ENCODE measurements around the gene ATP8B1. TPM values are rescaled to one million over a fixed set of nuclear protein-coding genes. Genes with fewer than 3 reads are reported as not detected.

The ATP8B1 gene
- total RNA-seq, 1 donor from 2014 or later, result 0.15 TPM

DNA sequence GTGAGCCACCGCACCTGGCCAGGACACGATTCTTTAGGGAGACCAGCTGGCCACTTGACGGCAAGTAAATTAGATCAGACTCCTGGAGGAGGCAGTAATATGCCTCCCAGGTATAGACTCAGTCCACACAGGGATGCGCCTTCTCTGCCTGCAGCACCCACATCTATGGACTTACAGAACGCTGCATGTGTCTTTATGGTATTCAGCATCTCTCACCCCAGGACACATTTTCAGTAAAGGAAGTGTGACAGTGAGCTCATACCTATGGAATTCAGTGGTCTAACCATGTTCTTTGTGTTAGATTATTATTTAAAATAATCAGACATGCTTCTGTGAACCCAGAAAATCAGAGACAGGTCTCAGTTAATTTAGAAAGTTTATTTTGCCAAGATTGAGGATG, 175.6 kb downstream of the ATP8B1 start:
- Histone ChIP-seq H3F3A (ENCODE audit: low read depth) (peaks cover 13% of the 10 kb centered on the region), H3K4me1 (no peaks in the 10 kb centered on the region), H3K79me2 (ENCODE audit: low read depth) (no peaks in the 10 kb centered on the region), H3K27me3 (no peaks in the 10 kb centered on the region), H3K9me3 (ENCODE audit: low read depth) (no peaks in the 10 kb centered on the region), H2AFZ (replicated peaks) (no peak overlapping the region), H3K27ac (no peak overlapping the region), H3K36me3 (no peaks in the 10 kb centered on the region), H3K9ac (no peak overlapping the region), H4K20me1 (ENCODE audit: low read depth) (no peaks in the 10 kb centered on the region), H3K4me3 (no peak overlapping the region), H3K4me2 (no peak overlapping the region)
- peak overlapping the region; percentile 3 for H3K4me3 Mint-ChIP-seq
- TF ChIP-seq CTCF (IDR thresholded peaks at IDR 0.05), result no peak
- no peak for TF ChIP-seq EZH2 (IDR thresholded peaks at IDR 0.05)
- no peak for TF ChIP-seq EZH2phosphoT487 (IDR thresholded peaks at IDR 0.05)
- peaks cover 3% of the 10 kb centered on the region for H3K9me3 Mint-ChIP-seq
- H3K36me3 Mint-ChIP-seq, result peaks cover 4% of the 10 kb centered on the region
- no peaks in the 10 kb centered on the region for H3K27me3 Mint-ChIP-seq (ENCODE audit: insufficient read depth, low read depth)
- no peak overlapping the region for H3K27ac Mint-ChIP-seq
- DNase-seq (ENCODE audit: low spot score), result no peak
- peaks cover 16% of the 10 kb centered on the region for H3K4me1 Mint-ChIP-seq

DNA sequence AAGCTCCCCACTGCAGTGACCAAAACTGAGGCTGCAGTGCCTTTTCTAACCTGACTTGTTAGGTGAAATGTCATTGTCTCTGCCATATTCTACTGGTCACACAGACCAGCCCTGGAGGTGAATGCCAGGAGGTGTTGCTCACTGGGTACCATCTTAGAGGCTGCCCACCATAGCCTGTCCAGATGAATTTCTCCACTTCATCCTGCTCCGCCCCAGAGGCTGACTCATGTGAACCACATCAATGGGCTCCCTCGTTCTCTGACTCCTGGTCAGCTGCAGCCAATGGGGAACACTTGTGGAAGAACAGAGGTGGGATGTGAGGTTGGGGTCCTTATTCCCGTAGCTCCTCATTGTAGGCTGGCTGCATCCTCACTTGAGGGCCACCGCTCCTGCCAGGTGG, 178.1 kb downstream of the ATP8B1 start:
- Mint-ChIP-seq H3K4me3 (no peak overlapping the region), H3K27ac (no peak overlapping the region), H3K36me3 (no peaks in the 10 kb centered on the region)

GRCh38 chr18:57621246-57621604, 181.9 kb downstream of the ATP8B1 start:
- H3K4me2 ChIP-seq, result peak overlapping the region; percentile 87
- H2AFZ ChIP-seq (replicated peaks), result peak overlapping the region; percentile 88
- peak overlapping the region; percentile 84 for H3K4me3 ChIP-seq
- Mint-ChIP-seq H3K27me3 (ENCODE audit: insufficient read depth, low read depth) (peaks cover 6% of the 10 kb centered on the region), H3K9me3 (no peaks in the 10 kb centered on the region), H3K27ac (peak overlapping the region; percentile 95), H3K4me3 (peak overlapping the region; percentile 97), H3K4me1 (peaks cover 12% of the 10 kb centered on the region), H3K36me3 (peaks cover 5% of the 10 kb centered on the region)
- peak overlapping the region; percentile 91 for H3K9ac ChIP-seq
- peaks cover 37% of the 10 kb centered on the region for H3K79me2 ChIP-seq (ENCODE audit: low read depth)
- no peaks in the 10 kb centered on the region for H4K20me1 ChIP-seq (ENCODE audit: low read depth)
- peaks cover 3% of the 10 kb centered on the region for H3F3A ChIP-seq (ENCODE audit: low read depth)
- no peaks in the 10 kb centered on the region for H3K27me3 ChIP-seq
- H3K9me3 ChIP-seq (ENCODE audit: low read depth), result no peaks in the 10 kb centered on the region
- no peak for DNase-seq (ENCODE audit: low spot score)
- H3K4me1 ChIP-seq, result peaks cover 6% of the 10 kb centered on the region
- no peak for TF ChIP-seq EZH2 (IDR thresholded peaks at IDR 0.05)
- TF ChIP-seq CTCF (IDR thresholded peaks at IDR 0.05), result no peak
- no peak for TF ChIP-seq EZH2phosphoT487 (IDR thresholded peaks at IDR 0.05)
- peak overlapping the region; percentile 76 for H3K27ac ChIP-seq
- H3K36me3 ChIP-seq, result no peaks in the 10 kb centered on the region

More for the DNA sequence above, 178.1 kb downstream of the ATP8B1 start:
- Histone ChIP-seq H3K4me3 (no peak overlapping the region), H3K4me1 (peaks cover 6% of the 10 kb centered on the region), H3K27me3 (no peaks in the 10 kb centered on the region), H3K9me3 (ENCODE audit: low read depth) (no peaks in the 10 kb centered on the region), H4K20me1 (ENCODE audit: low read depth) (no peaks in the 10 kb centered on the region), H3K9ac (no peak overlapping the region), H3K36me3 (no peaks in the 10 kb centered on the region), H2AFZ (replicated peaks) (no peak overlapping the region), H3K4me2 (no peak overlapping the region), H3K79me2 (ENCODE audit: low read depth) (peaks cover 16% of the 10 kb centered on the region), H3K27ac (no peak overlapping the region), H3F3A (ENCODE audit: low read depth) (peaks cover 3% of the 10 kb centered on the region)
- Mint-ChIP-seq H3K27me3 (ENCODE audit: insufficient read depth, low read depth) (peaks cover 3% of the 10 kb centered on the region), H3K9me3 (no peaks in the 10 kb centered on the region), H3K4me1 (peaks cover 18% of the 10 kb centered on the region)
- DNase-seq (ENCODE audit: low spot score), result no peak
- TF ChIP-seq EZH2 (IDR thresholded peaks at IDR 0.05), result no peak
- no peak for TF ChIP-seq EZH2phosphoT487 (IDR thresholded peaks at IDR 0.05)
- no peak for TF ChIP-seq CTCF (IDR thresholded peaks at IDR 0.05)
